H1 (cell line): Measurements from ENCODE around the gene MRPL4. TPM values are rescaled to one million over a fixed set of nuclear protein-coding genes. Genes with fewer than 3 reads are reported as not detected.

Experiments used
- CTCF ChIA-PET: fragments of 300-600 bp; sonication (Branson Sonifier 250); formaldehyde crosslinking; loops from one replicate; lab custom pipeline; 2021; ENCODE audit not compliant: partially characterized antibody; lab: Charles Lee
- POLR2A ChIA-PET: fragments of 300-600 bp; sonication (Branson Sonifier 250); formaldehyde crosslinking; loops from one replicate; lab custom pipeline; 2021; ENCODE audit warnings: inconsistent platforms; ENCODE audit not compliant: partially characterized antibody; lab: Charles Lee
- DNase-seq, 2 experiments: peaks; one replicate each; pipeline versions ENCODE4 v3.0.0 to v3.0.0-alpha.2; 2010 to 2022; ENCODE audit warnings: low spot score in 2 of 2, low read depth in 1 of 2, mixed read lengths in 1 of 2
- FAIRE-seq: peaks from 2 replicates; lab custom pipeline; 2011; peaks lifted over from hg19 to GRCh38; lab: Jason Lieb, UNC
- H2AFZ ChIP-seq: 2 replicates; pipeline ENCODE4 v1.8.1; 2012; ENCODE audit warnings: low read length, inconsistent platforms
- H2AK5ac ChIP-seq: 2 replicates; pipeline ENCODE4 v1.6.1; 2013; ENCODE audit warnings: low read depth, low read length
- H2BK120ac ChIP-seq: replicated peaks from 2 replicates; pipeline ENCODE3; 2013; ENCODE audit warnings: low read depth, low read length, inconsistent platforms
- H2BK12ac ChIP-seq: 2 replicates; pipeline ENCODE4 v1.6.1; 2013; ENCODE audit warnings: low read depth, low read length
- H2BK15ac ChIP-seq: 2 replicates; pipeline ENCODE4 v1.6.1; 2013; ENCODE audit warnings: low read length
- H2BK20ac ChIP-seq: 2 replicates; pipeline ENCODE4 v1.6.1; 2013; ENCODE audit warnings: low read length
- H2BK5ac ChIP-seq: 2 replicates; pipeline ENCODE4 v1.6.1; 2013; ENCODE audit warnings: low read depth, low read length
- H3K14ac ChIP-seq: 2 replicates; pipeline ENCODE4 v1.6.1; 2013; ENCODE audit warnings: inconsistent platforms; ENCODE audit not compliant: insufficient read length
- H3K18ac ChIP-seq: 2 replicates; pipeline ENCODE4 v1.6.1; 2013; ENCODE audit warnings: low read length; ENCODE audit errors: extremely low read depth
- H3K23ac ChIP-seq: 2 replicates; pipeline ENCODE4 v1.6.1; 2013; ENCODE audit warnings: inconsistent platforms; ENCODE audit not compliant: insufficient read length
- H3K23me2 ChIP-seq: 2 replicates; pipeline ENCODE4 v1.6.1; 2013; ENCODE audit warnings: low read depth, low read length
- H3K27ac ChIP-seq: 2 replicates; pipeline ENCODE4 v1.6.1; 2011; ENCODE audit warnings: low read depth, low read length, inconsistent platforms
- H3K27me3 ChIP-seq, 4 experiments: replicated peaks in 1 of 4; 1 replicate in 1 of 4; 2 replicates in 3 of 4; pipeline versions ENCODE4 v1.6.1 to v1.8.1; 2011 to 2013; ENCODE audit warnings: low read length in 3 of 4, mild to moderate bottlenecking in 3 of 4, inconsistent platforms in 2 of 4, mixed read lengths in 2 of 4, moderate library complexity in 1 of 4; ENCODE audit not compliant: control insufficient read depth in 3 of 4, insufficient read depth in 3 of 4; ENCODE audit errors: extremely low read depth in 1 of 4
- H3K36me3 ChIP-seq, 4 experiments: 2 replicates each; pipeline versions ENCODE4 v1.6.1 to v1.8.1; 2011 to 2013; ENCODE audit warnings: mild to moderate bottlenecking in 4 of 4, low read length in 3 of 4, moderate library complexity in 2 of 4, control low read depth in 1 of 4, inconsistent platforms in 1 of 4; ENCODE audit not compliant: insufficient read depth in 4 of 4, control insufficient read depth in 2 of 4
- H3K4ac ChIP-seq: replicated peaks from 2 replicates; pipeline ENCODE3; 2013; ENCODE audit warnings: low read length, low read depth, mixed read lengths, inconsistent platforms; ENCODE audit not compliant: insufficient read length
- H3K4me1 ChIP-seq, 4 experiments: replicated peaks in 1 of 4; 1 replicate in 1 of 4; 2 replicates in 3 of 4; pipeline versions ENCODE4 v1.6.1 to v1.8.1; 2011 to 2013; ENCODE audit warnings: low read length in 3 of 4, inconsistent platforms in 2 of 4, mixed read lengths in 1 of 4; ENCODE audit not compliant: insufficient read depth in 4 of 4, control insufficient read depth in 3 of 4
- H3K4me2 ChIP-seq, 2 experiments: 2 replicates each; pipeline versions ENCODE4 v1.6.1 to v1.8.1; 2011 to 2013; ENCODE audit warnings: low read depth in 2 of 2, low read length in 2 of 2, control low read depth in 1 of 2, inconsistent platforms in 1 of 2, mild to moderate bottlenecking in 1 of 2; ENCODE audit not compliant: insufficient read depth in 1 of 2
- H3K4me3 ChIP-seq, 4 experiments: fragments of 200-600, 300-600 bp in 1 of 4; sonication (generic), shearing (Covaris generic), sonication (Bioruptor Twin) in 1 of 4; 2 replicates each; pipeline versions ENCODE4 v1.5.1 to v1.8.1; 2011 to 2016; ENCODE audit warnings: low read length in 4 of 4, low read depth in 3 of 4, control low read depth in 2 of 4, inconsistent platforms in 2 of 4, mild to moderate bottlenecking in 2 of 4, mixed read lengths in 1 of 4, moderate library complexity in 1 of 4; ENCODE audit not compliant: insufficient read depth in 2 of 4; ENCODE audit errors: extremely low read depth in 1 of 4
- H3K56ac ChIP-seq: replicated peaks from 2 replicates; pipeline ENCODE3; 2013; ENCODE audit warnings: low read depth, mild to moderate bottlenecking, mixed read lengths, low read length, inconsistent platforms; ENCODE audit not compliant: insufficient read length
- H3K79me1 ChIP-seq: 2 replicates; pipeline ENCODE4 v1.6.1; 2013; ENCODE audit warnings: low read depth, low read length, control low read depth
- H3K79me2 ChIP-seq, 2 experiments: 2 replicates each; pipeline versions ENCODE4 v1.6.1 to v1.8.1; 2012 to 2013; ENCODE audit warnings: low read length in 2 of 2, mild to moderate bottlenecking in 2 of 2, inconsistent platforms in 1 of 2; ENCODE audit not compliant: insufficient read depth in 2 of 2, control insufficient read depth in 1 of 2
- H3K9ac ChIP-seq, 4 experiments: replicated peaks in 1 of 4; 1 replicate in 1 of 4; 2 replicates in 3 of 4; pipeline versions ENCODE4 v1.6.1 to v1.8.1; 2011 to 2013; ENCODE audit warnings: low read depth in 3 of 4, low read length in 3 of 4, control low read depth in 2 of 4, mild to moderate bottlenecking in 2 of 4, moderate library complexity in 2 of 4, inconsistent platforms in 1 of 4; ENCODE audit errors: extremely low read depth in 1 of 4
- H3K9me3 ChIP-seq, 2 experiments: 2 replicates each; pipeline versions ENCODE4 v1.6.1 to v1.8.1; 2012 to 2013; ENCODE audit warnings: mild to moderate bottlenecking in 2 of 2, moderate library complexity in 2 of 2, control low read depth in 1 of 2, inconsistent platforms in 1 of 2, low read depth in 1 of 2, low read length in 1 of 2, mixed read lengths in 1 of 2; ENCODE audit not compliant: insufficient read depth in 2 of 2
- H4K20me1 ChIP-seq, 2 experiments: replicated peaks in 1 of 2; 2 replicates each; pipeline versions ENCODE3 to v1.8.1; 2011 to 2013; ENCODE audit warnings: inconsistent platforms in 2 of 2, low read length in 2 of 2, mild to moderate bottlenecking in 1 of 2; ENCODE audit not compliant: insufficient read depth in 2 of 2, control insufficient read depth in 1 of 2
- H4K5ac ChIP-seq: 2 replicates; pipeline ENCODE4 v1.6.1; 2013; ENCODE audit warnings: low read length, low read depth, mixed read lengths, inconsistent platforms; ENCODE audit not compliant: insufficient read length
- H4K8ac ChIP-seq: 2 replicates; pipeline ENCODE4 v1.8.0; 2013; ENCODE audit warnings: mild to moderate bottlenecking, moderate library complexity, low read length, inconsistent platforms; ENCODE audit not compliant: insufficient read depth; ENCODE audit errors: extremely low read depth
- H4K91ac ChIP-seq: replicated peaks from 2 replicates; pipeline ENCODE3; 2013; ENCODE audit warnings: low read length, mixed read lengths, inconsistent platforms; ENCODE audit not compliant: insufficient read length
- MAFK ChIP-seq: IDR thresholded peaks from 2 replicates; pipeline ENCODE4 v1.6.1; 2012; ENCODE audit warnings: low read depth, mild to moderate bottlenecking, improper control_type of control experiment, low read length
- RXRA ChIP-seq: IDR thresholded peaks from 2 replicates; pipeline ENCODE4 v1.6.1; 2011; ENCODE audit warnings: low read depth, mild to moderate bottlenecking, low read length, moderate library complexity; ENCODE audit not compliant: insufficient read depth
- YY1 ChIP-seq: IDR thresholded peaks from 2 replicates; pipeline ENCODE4 v1.6.1; 2011; ENCODE audit warnings: low read depth, mild to moderate bottlenecking, low read length
- WGBS, 2 experiments: shearing (Covaris generic) in 1 of 2; methylation state at CpG; one replicate each; pipeline versions ENCODE4 v1.1.6 to v1.1.7; 2013 to 2015; ENCODE audit warnings: low lambda C conversion rate in 2 of 2, mixed read lengths in 2 of 2, inconsistent platforms in 1 of 2, low coverage in 1 of 2, missing lambda C conversion rate in 1 of 2; ENCODE audit not compliant: insufficient replicate concordance in 2 of 2, insufficient coverage in 1 of 2, insufficient read length in 1 of 2; ENCODE audit errors: extremely low coverage in 1 of 2, missing lambda C conversion rate in 1 of 2; 5-methylcytosine and 5-hydroxymethylcytosine counted together
- polyA plus RNA-seq, 7 experiments: library from polyadenylated mRNA; depleted of rRNA in 3 of 7; stranded (reverse) in 5 of 7; unstranded in 2 of 7; fragments of >200 nt in 5 of 7; fragments of 200-250 nt in 2 of 7; gene quantifications; 1 replicate in 5 of 7; 2 replicates in 1 of 7; 4 replicates in 1 of 7; pipeline versions ENCODE4 v1.2.1 to v1.2.3, GENCODE V29; 2011 to 2013; ENCODE audit warnings: missing spikeins in 2 of 7, mixed read lengths in 2 of 7
- total RNA-seq: library from RNA; stranded (reverse); fragmentation: NEBNext Ultra II Directional; extraction: Animal tissue kit (Norgen Biotek cat#: 25700); gene quantifications from 2 replicates; pipeline ENCODE4 v1.2.1, GENCODE V29; 2021

The MRPL4 gene
- total and polyA plus RNA-seq, 2 of the 8 experiments (the other 6 are each of a cell fraction or from before 2014, with no cell fraction given), result 82.3 to 187 TPM

- no peak for DNase-seq
- ChIA-PET CTCF (interaction anchor here (0.6 to 7.5 kb wide), 13 partner anchors 7 to 352 kb away, joined by 3 to 51 read pairs (median 4); partner anchors contain the start of gene DNMT1), POLR2A (interaction anchor here (0.7 to 1.6 kb wide), 4 partner anchors 8 to 26 kb away, joined by 3 to 5 read pairs (median 3); no protein-coding TSS in a partner anchor)
- Histone ChIP-seq H2BK15ac (no peak overlapping the region), H3K79me1 (0 out of 2 replicates have a peak, but pooled peaks cover 2% of the 10 kb centered on the region), H3K4me3 (no peak overlapping the region), H3K56ac (no peak overlapping the region), H4K20me1 (peaks cover 2 to 6% of the 10 kb centered on the region in 2 experiments), H3K23me2 (no peaks in the 10 kb centered on the region), H3K27me3 (no peaks in the 10 kb centered on the region), H2BK20ac (no peak overlapping the region), H3K9me3 (0 out of 4 replicates have a peak, but pooled peaks cover 0 to 5% of the 10 kb centered on the region in 2 experiments), H3K27ac (peak overlapping the region; percentile 29; the same call in 1 of the 2 replicates), H3K36me3 (peaks cover 0 to 3% (median under 1%) of the 10 kb centered on the region in 4 experiments; a peak in 3 of 8 replicates), H3K23ac (no peak overlapping the region), H2AFZ (no peak overlapping the region), H3K9ac (peak overlapping the region in 1 of 4 experiments; percentile 8; a peak in 2 of 7 replicates), H4K5ac (no peak overlapping the region), H3K4me1 (peaks cover 0 to 2% (median 0%) of the 10 kb centered on the region in 4 experiments; a peak in 2 of 7 replicates), H4K91ac (no peak overlapping the region), H3K4me2 (no peak overlapping the region), H3K18ac (no peak overlapping the region), H3K4ac (no peak overlapping the region), H2BK5ac (no peak overlapping the region), H2AK5ac (no peak overlapping the region), H2BK12ac (no peak overlapping the region), H2BK120ac (no peak overlapping the region), H3K79me2 (no peaks in the 10 kb centered on the region; a peak in 1 of 4 replicates), H3K14ac (no peak overlapping the region), H4K8ac (no peak overlapping the region)
- FAIRE-seq, result no peak
- WGBS, 2 experiments, result 96% methylated on average over 7 of the region's 7 CpGs; no CpG with 5 or more reads in 1 of the 2 experiments
- TF ChIP-seq MAFK, result no peak
- no peak for TF ChIP-seq YY1
- TF ChIP-seq RXRA, result no peak
Measured at GRCh38 chr19:10220695-10221094, 31.3 kb upstream of the MRPL4 start.
